Measurements from ENCODE around the gene FAM83G.

DNA sequence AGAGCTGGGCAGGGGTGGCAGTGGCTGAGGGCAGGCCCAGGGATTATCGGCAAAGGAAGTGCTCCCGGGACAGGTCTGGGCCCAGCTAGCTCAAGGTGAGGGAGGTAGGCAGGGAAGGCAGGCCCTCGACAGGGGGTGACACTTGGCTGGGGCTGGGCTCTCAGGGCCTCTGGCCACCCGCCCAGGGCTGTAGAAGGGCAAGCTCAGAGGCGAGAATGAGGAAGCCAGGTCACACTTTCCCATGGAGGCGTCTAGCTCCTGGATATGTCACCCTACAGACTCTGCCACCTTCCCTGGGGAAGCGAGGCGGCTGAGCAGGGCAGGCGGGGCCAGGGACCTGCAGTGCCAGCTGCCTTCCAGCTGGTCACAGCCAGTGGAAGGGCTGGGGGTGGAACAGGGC, 19.1 kb downstream of the FAM83G start:
- TF ChIP-seq, protein P1, sequence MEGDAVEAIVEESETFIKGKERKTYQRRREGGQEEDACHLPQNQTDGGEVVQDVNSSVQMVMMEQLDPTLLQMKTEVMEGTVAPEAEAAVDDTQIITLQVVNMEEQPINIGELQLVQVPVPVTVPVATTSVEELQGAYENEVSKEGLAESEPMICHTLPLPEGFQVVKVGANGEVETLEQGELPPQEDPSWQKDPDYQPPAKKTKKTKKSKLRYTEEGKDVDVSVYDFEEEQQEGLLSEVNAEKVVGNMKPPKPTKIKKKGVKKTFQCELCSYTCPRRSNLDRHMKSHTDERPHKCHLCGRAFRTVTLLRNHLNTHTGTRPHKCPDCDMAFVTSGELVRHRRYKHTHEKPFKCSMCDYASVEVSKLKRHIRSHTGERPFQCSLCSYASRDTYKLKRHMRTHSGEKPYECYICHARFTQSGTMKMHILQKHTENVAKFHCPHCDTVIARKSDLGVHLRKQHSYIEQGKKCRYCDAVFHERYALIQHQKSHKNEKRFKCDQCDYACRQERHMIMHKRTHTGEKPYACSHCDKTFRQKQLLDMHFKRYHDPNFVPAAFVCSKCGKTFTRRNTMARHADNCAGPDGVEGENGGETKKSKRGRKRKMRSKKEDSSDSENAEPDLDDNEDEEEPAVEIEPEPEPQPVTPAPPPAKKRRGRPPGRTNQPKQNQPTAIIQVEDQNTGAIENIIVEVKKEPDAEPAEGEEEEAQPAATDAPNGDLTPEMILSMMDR (IDR thresholded peaks at IDR 0.05): no peak
- no peak for TF ChIP-seq POLR2A (IDR thresholded peaks at IDR 0.05)
